Type B pancreatic cell (in vitro differentiated cells): ENCODE data around the gene CDKL2. TPM values are rescaled to one million over a fixed set of nuclear protein-coding genes. Genes with fewer than 3 reads are reported as not detected.
"Not testable (repeated sequence)": the region's sequence is repeated elsewhere in the genome, so short reads cannot be mapped to it uniquely, and the experiment has no call there.

Experiments
- DNase-seq: peaks from one replicate; pipeline ENCODE4 v3.0.0; 2021; ENCODE audit warnings: mixed read lengths; ENCODE audit not compliant: unreplicated experiment; ENCODE audit errors: extremely low spot score
- H3K27ac Mint-ChIP-seq: 2 replicates; pipeline ENCODE4 v1.8.0; 2021; ENCODE audit warnings: mild to moderate bottlenecking, mixed read lengths
- H3K27me3 Mint-ChIP-seq: 2 replicates; pipeline ENCODE4 v1.8.0; 2021; ENCODE audit warnings: mixed read lengths
- H3K36me3 Mint-ChIP-seq: 2 replicates; pipeline ENCODE4 v1.8.0; 2021; ENCODE audit warnings: mixed read lengths
- H3K4me1 Mint-ChIP-seq: one replicate; pipeline ENCODE4 v1.8.0; 2021; ENCODE audit warnings: mixed read lengths; ENCODE audit not compliant: unreplicated experiment
- H3K4me3 Mint-ChIP-seq: 2 replicates; pipeline ENCODE4 v1.8.0; 2021; ENCODE audit warnings: mild to moderate bottlenecking, mixed read lengths
- H3K9me3 Mint-ChIP-seq: 2 replicates; pipeline ENCODE4 v1.8.0; 2021; ENCODE audit warnings: mixed read lengths
- total RNA-seq: library from RNA; stranded (reverse); gene quantifications from 2 replicates; pipeline ENCODE4 v1.2.1, GENCODE V29; 2021; ENCODE audit warnings: low replicate concordance
- TF ChIP-seq, protein P1 (sequence below): fragments of 200-600 bp; sonication (generic); conservative IDR thresholded peaks from 2 replicates; pipeline ENCODE4 v1.5.0; 2021; ENCODE audit warnings: antibody characterized with exemption, mild to moderate bottlenecking

Gene CDKL2
- total RNA-seq, 1 donor from 2014 or later: 2.6 TPM

DNA sequence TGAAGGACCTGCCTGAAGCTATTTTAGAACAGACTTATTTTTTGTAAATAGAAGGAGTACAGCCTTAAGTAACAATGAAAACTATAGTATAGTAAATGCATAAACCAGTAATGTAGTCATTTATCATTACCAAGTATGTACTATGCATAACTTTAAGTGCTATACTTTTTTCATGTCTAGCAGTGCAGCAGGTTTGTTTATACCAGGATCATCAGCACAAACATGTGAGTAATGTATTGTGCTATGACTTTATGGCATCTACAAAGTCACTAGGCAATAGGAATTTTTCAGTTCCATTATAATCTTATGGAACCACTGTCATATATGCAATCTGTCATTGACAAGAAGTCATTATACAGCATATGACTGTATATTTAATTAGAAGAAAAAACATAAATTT, 77.9 kb downstream of the CDKL2 start:
- Mint-ChIP-seq H3K36me3 (no peaks in the 10 kb centered on the region), H3K4me1 (peaks cover 10% of the 10 kb centered on the region), H3K4me3 (no peak overlapping the region), H3K9me3 (peaks cover 5% of the 10 kb centered on the region), H3K27me3 (no peaks in the 10 kb centered on the region), H3K27ac (no peak overlapping the region)
- TF ChIP-seq, protein P1, sequence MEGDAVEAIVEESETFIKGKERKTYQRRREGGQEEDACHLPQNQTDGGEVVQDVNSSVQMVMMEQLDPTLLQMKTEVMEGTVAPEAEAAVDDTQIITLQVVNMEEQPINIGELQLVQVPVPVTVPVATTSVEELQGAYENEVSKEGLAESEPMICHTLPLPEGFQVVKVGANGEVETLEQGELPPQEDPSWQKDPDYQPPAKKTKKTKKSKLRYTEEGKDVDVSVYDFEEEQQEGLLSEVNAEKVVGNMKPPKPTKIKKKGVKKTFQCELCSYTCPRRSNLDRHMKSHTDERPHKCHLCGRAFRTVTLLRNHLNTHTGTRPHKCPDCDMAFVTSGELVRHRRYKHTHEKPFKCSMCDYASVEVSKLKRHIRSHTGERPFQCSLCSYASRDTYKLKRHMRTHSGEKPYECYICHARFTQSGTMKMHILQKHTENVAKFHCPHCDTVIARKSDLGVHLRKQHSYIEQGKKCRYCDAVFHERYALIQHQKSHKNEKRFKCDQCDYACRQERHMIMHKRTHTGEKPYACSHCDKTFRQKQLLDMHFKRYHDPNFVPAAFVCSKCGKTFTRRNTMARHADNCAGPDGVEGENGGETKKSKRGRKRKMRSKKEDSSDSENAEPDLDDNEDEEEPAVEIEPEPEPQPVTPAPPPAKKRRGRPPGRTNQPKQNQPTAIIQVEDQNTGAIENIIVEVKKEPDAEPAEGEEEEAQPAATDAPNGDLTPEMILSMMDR: no peak
- DNase-seq: no peak

DNA sequence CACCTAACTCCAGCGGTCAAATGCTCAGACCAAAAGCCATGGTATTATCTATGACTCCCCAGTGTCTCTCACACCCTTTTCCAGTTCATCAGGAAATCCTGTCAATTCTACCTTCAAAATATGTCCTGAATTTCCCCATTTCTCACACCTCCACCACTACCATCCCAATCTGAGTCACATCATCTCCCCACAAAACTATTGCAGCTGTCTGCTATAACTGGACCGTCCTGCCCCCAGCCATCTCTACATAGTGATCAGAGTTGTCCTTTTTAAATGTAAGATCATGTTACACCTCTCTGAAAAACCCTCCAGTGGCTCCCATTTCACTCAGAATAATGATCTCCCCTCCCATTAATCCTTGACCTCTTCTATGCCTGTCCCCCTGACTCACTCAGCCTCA, 81.3 kb downstream of the CDKL2 start:
- Mint-ChIP-seq H3K9me3 (peaks cover 5% of the 10 kb centered on the region), H3K4me1 (peaks cover 6% of the 10 kb centered on the region), H3K4me3 (no peak overlapping the region), H3K27me3 (no peaks in the 10 kb centered on the region), H3K36me3 (no peaks in the 10 kb centered on the region), H3K27ac (no peak overlapping the region)
- TF ChIP-seq, protein P1: no peak
- no peak for DNase-seq

DNA sequence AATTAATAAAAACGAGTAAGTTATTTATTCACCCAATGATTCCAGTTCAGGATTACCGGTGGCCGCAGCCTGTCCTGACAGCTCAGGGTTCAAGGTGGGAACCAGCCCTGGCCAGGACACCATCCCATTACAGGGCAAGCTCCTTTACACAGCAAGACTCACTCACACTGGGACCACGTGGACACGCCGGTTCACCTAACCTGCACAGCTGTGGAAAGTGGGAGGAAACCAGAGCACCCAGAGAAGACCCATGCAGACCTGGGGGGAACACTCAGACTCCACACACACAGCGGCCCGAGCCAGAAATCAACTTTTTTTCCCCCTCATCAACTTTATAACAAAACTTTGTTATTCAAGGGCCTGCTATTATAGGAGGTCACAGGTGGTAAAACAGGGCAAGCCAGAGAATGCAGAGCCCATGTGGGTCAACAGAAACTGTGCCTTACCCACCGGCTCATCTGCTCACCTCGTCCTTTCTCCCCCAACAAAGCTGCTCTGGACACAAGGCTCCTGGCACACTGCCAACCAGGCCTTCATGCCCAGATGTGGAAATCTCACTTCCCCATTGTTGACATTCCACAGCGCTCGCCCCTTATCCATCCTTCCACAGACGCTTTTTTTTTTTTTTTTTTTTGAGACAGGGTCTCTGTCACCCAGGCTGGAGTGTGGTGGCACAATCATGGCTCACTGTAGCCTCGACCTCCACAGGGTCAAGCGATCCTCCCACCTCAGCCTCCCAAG, 82.5 kb downstream of the CDKL2 start:
- Mint-ChIP-seq H3K27me3 (no peaks in the 10 kb centered on the region), H3K4me1 (peaks cover 6% of the 10 kb centered on the region), H3K36me3 (no peaks in the 10 kb centered on the region), H3K4me3 (no peak overlapping the region), H3K27ac (no peak overlapping the region), H3K9me3 (peaks cover 5% of the 10 kb centered on the region)
- DNase-seq: no peak
- TF ChIP-seq, protein P1: no peak

DNA sequence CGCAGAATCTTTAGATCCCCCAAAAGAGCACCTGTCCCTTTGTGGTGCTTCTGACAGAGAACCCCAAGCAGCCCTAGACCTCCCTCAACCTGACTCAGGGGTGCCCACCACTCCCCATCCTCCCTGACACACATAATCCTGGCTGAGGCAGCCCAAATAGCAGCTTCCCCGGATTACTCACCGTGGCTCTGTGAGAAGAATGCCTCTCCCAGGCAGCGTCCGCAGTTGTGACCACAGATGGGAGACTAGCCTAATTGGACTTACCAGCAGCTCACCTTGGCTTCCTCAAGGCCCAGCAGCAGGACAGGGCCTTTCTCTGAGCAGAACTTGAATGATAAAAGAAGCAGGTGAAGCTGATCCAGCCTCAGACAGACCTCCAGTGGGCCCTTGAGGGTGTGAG, 84.8 kb downstream of the CDKL2 start:
- Mint-ChIP-seq H3K9me3 (peaks cover 5% of the 10 kb centered on the region), H3K36me3 (no peaks in the 10 kb centered on the region), H3K27ac (no peak overlapping the region), H3K4me1 (peaks cover 6% of the 10 kb centered on the region), H3K4me3 (no peak overlapping the region), H3K27me3 (no peaks in the 10 kb centered on the region)
- no peak for DNase-seq
- TF ChIP-seq, protein P1: no peak

DNA sequence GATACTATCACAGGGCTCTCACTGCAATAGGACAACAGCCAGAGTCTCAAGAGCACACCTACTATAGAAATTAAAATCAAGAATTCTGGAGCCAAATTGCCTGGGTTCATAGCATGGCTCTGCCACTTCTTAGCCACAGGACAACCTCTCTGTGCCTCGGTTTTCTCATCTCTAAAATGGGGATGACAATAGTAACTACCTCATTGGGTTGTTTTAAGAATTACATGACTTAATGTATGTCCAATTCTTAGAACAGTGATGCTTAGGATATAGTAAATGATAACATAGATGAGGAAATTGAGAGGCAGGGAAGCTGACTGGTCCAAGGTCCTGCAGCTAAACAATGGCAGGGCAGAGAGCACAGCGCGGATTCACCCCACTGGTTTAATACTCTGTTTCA, 85.5 kb downstream of the CDKL2 start:
- no peak overlapping the region for H3K27ac Mint-ChIP-seq
- peaks cover 6% of the 10 kb centered on the region for H3K4me1 Mint-ChIP-seq
- H3K27me3 Mint-ChIP-seq: no peaks in the 10 kb centered on the region
- DNase-seq: no peak
- H3K36me3 Mint-ChIP-seq: no peaks in the 10 kb centered on the region
- H3K4me3 Mint-ChIP-seq: no peak overlapping the region
- H3K9me3 Mint-ChIP-seq: peaks cover 5% of the 10 kb centered on the region
- TF ChIP-seq, protein P1: no peak

DNA sequence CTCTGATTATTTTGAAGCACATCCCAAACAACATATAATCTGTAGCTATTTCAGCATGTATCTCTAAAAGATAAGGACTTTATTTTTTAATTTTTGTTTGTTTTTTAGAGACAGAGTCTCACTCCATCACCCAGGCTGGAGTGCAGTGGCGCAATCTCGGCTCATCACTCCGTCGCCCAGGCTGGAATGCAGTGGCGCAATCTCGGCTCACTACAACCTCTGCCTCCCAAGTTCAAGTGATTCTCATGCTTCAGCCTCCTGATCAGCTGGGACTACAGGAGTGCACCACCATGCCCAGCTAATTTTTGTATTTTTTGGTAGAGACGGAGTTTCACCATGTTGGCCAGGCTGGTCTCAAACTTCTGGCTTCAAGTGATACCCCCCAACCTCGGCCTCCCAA, 86.1 kb downstream of the CDKL2 start:
- H3K4me1 Mint-ChIP-seq: not testable (repeated sequence)

More for the DNA sequence above, 86.1 kb downstream of the CDKL2 start:
- H3K9me3 Mint-ChIP-seq, DNase-seq, H3K27ac Mint-ChIP-seq, H3K4me3 Mint-ChIP-seq, H3K27me3 Mint-ChIP-seq, H3K36me3 Mint-ChIP-seq: not testable (repeated sequence)
